GM20000 (cell line): Measurements from ENCODE around the gene CENATAC.

Experiments used
- DNase-seq: peaks from one replicate; pipeline ENCODE4 v3.0.0; 2012; ENCODE audit warnings: low spot score
- CTCF ChIP-seq: IDR thresholded peaks from 2 replicates; pipeline ENCODE4 v1.5.1; 2012; ENCODE audit warnings: mild to moderate bottlenecking, control low read depth; ENCODE audit errors: extremely low read depth, missing control alignments

CENATAC gene

DNA sequence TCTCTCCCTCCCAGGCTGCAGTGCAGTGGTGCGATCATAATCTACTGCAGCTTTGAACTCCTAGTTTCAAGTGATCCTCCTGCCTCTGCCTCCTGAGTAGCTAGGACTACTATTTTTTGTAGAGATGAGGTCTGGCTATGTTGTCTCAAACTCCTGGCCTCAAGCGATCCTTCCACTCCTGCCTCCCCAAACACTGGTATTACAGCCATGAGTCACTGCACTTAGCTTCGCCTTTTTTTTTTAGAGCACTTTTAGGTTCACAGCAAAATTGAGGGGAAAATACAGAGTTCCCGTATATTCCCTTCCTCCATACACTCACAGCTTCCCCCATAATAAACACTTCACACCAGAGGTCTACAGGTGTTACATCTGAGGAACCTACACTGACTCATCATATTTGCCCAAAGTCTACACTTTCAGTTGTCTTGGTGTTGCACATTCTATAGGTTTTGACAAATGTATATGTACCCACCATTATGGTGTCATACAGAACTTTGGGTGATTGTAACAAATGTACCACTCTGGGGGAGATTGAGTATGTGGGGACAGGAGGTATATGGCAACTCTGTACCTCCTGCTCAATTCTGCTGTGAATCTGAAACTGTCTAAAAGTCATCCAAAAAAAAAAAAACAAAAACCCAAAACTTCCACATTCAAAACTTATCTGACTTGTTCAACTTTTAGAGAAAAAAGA lies 44.0 kb downstream of the CENATAC start:
- no peak for DNase-seq
- no peak for TF ChIP-seq CTCF

- DNase-seq: no peak
- TF ChIP-seq CTCF: no peak
These were observed 45.0 kb downstream of the CENATAC start for GRCh38 chr11:119042927-119043326.

DNA sequence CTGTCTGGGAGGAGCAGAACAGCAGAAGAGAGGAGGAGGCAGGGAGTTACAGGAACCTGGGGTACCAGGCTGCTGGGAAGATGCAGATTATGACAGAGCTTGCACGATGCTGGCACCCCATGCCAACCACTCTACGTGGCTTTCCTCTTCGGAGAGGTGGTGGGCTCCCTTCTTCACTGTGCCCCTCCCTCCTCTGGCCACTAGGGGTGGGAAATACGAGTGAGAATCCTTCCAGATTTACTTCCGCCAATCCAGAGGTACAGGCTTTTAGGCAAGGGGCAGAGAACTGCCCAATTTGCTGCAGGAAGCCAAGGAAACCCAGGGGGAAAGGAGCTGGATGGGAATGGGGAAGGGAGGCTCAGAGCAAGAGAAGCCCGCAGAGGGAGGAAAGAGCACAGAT lies 46.8 kb downstream of the CENATAC start:
- DNase-seq: no peak
- no peak for TF ChIP-seq CTCF

DNA sequence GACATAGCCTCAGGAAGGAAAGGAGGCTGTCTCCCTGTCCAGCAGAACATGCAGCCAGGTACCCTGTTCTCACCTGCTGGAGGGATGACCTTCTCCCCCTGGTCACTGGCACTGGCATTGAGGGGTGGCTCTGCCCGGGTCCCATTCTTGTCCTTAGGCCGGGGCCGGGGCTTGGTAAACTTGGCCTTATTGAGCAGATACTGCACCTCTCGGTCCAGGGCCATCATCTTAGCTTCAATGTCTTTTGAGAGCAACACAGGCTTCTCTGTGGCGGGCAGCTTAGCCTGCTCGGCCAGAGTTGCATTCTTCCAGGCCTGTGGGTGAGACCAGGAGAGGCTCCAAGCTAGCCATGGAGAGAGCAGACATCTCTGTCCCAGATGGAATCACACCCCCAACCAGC lies 48.6 kb downstream of the CENATAC start:
- no peak for DNase-seq
- no peak for TF ChIP-seq CTCF

GRCh38 chr11:119047205-119047604 lies 49.3 kb downstream of the CENATAC start:
- DNase-seq: no peak
- no peak for TF ChIP-seq CTCF

- no peak for TF ChIP-seq CTCF
- DNase-seq: no peak
These were observed 50.7 kb downstream of the CENATAC start for GRCh38 chr11:119048644-119049043.

- no peak for TF ChIP-seq CTCF
These were observed 51.1 kb downstream of the CENATAC start for GRCh38 chr11:119049081-119049480.

More at GRCh38 chr11:119049081-119049480, 51.1 kb downstream of the CENATAC start:
- no peak for DNase-seq
